ENCODE data around the gene PRPF40A. TPM values are rescaled to one million over a fixed set of nuclear protein-coding genes. Genes with fewer than 3 reads are reported as not detected.

PRPF40A gene
- total and polyA plus RNA-seq, 9 of the 15 experiments (the other 6 are each of a cell fraction or from before 2014, with no cell fraction given): 168 to 304 (median 264) TPM

DNA sequence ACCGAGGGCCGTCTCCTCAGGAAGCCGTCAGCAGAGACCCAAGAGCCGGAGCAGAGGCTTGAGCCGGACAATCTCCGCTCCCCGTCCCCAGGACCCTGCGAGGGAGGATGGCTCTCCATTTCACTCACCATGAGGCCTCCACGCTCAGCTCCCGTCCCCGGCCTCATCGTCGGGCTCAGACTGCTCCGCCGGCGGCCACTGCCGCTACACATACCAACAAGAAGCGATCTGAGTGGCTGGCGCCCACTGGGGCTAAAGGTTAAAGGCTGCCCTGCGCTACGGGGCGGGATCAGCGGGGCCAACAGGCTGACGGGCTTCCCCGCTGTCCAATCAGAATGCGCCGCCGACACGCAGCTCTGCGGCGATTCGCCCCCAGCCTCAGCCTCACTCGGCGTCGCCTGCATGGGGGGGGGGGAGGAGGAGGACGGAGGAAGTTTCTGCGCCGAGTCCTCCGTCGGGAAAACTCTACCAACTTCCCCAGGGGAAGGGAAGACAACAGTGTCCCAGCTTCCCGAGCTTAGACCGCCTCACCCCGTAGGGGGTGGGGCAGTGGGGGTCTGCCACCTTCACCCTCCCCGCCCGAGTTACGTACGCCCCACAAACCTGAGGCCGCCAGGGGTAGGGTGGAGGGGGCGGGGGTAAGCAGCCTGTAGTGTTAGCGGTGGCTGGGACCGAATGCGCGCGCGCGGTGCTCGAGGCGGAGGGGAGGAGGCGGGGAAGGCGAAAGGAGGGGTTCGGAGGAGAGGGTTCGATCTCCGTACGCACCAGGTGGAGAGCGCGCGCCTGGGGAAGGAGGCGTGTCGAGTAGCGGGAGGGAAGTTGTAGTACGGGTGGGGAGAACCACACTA lies at the start of gene PRPF40A (continued):
- TF ChIP-seq RCOR1 (IDR thresholded peaks at IDR 0.05; ENCODE audit: borderline replicate concordance in 1 of 2, low read depth in 2 of 2, low read length in 2 of 2) (0 out of 4 replicates have a peak, but pooled peaks of 1 of the 2 experiments have one; percentile 2), EP400 (IDR thresholded peaks at IDR 0.05) (peak; percentile 96), EP300 (IDR thresholded peaks at IDR 0.05; ENCODE audit: low read length) (no peak), RHOXF2B (CRISPR knock-in tag; conservative IDR thresholded peaks at IDR 0.05) (no peak), ZNF23 (CRISPR knock-in tag; IDR thresholded peaks at IDR 0.05) (no peak), MTA3 (IDR thresholded peaks at IDR 0.05; ENCODE audit: borderline replicate concordance) (peak; percentile 64; the same call in 1 of the 2 replicates), PTRF (tag; IDR thresholded peaks at IDR 0.05) (no peak), MEF2D (tag; conservative IDR thresholded peaks at IDR 0.05; ENCODE audit: low read depth) (no peak), ZNF766 (CRISPR knock-in tag; conservative IDR thresholded peaks at IDR 0.05) (no peak), MCM7 (IDR thresholded peaks at IDR 0.05) (no peak), U2AF2 (optimal IDR thresholded peaks at IDR 0.05; ENCODE audit: low read depth, low read length) (no peak), KAT2B (IDR thresholded peaks at IDR 0.05; ENCODE audit: low read depth, low read length) (no peak), CC2D1A (IDR thresholded peaks at IDR 0.05) (no peak), GTF2A2 (tag; IDR thresholded peaks at IDR 0.05) (no peak), SMAD1 (IDR thresholded peaks at IDR 0.05; ENCODE audit: low read depth, low read length, partially characterized antibody) (no peak), BRF1 (IDR thresholded peaks at IDR 0.05; ENCODE audit: borderline replicate concordance, extremely low read depth, insufficient read length) (no peak), ZNF212 (CRISPR knock-in tag; IDR thresholded peaks at IDR 0.05) (no peak)
- TF ChIP-seq, protein P1, sequence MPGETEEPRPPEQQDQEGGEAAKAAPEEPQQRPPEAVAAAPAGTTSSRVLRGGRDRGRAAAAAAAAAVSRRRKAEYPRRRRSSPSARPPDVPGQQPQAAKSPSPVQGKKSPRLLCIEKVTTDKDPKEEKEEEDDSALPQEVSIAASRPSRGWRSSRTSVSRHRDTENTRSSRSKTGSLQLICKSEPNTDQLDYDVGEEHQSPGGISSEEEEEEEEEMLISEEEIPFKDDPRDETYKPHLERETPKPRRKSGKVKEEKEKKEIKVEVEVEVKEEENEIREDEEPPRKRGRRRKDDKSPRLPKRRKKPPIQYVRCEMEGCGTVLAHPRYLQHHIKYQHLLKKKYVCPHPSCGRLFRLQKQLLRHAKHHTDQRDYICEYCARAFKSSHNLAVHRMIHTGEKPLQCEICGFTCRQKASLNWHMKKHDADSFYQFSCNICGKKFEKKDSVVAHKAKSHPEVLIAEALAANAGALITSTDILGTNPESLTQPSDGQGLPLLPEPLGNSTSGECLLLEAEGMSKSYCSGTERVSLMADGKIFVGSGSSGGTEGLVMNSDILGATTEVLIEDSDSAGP (CRISPR knock-in tag; IDR thresholded peaks at IDR 0.05): no peak
- TF ChIP-seq, protein P2, sequence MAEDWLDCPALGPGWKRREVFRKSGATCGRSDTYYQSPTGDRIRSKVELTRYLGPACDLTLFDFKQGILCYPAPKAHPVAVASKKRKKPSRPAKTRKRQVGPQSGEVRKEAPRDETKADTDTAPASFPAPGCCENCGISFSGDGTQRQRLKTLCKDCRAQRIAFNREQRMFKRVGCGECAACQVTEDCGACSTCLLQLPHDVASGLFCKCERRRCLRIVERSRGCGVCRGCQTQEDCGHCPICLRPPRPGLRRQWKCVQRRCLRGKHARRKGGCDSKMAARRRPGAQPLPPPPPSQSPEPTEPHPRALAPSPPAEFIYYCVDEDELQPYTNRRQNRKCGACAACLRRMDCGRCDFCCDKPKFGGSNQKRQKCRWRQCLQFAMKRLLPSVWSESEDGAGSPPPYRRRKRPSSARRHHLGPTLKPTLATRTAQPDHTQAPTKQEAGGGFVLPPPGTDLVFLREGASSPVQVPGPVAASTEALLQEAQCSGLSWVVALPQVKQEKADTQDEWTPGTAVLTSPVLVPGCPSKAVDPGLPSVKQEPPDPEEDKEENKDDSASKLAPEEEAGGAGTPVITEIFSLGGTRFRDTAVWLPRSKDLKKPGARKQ (CRISPR knock-in tag; IDR thresholded peaks at IDR 0.05): no peak
- TF ChIP-seq, protein P3, sequence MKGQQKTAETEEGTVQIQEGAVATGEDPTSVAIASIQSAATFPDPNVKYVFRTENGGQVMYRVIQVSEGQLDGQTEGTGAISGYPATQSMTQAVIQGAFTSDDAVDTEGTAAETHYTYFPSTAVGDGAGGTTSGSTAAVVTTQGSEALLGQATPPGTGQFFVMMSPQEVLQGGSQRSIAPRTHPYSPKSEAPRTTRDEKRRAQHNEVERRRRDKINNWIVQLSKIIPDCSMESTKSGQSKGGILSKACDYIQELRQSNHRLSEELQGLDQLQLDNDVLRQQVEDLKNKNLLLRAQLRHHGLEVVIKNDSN (CRISPR knock-in tag; IDR thresholded peaks at IDR 0.05): 0 out of 2 replicates have a peak, but pooled peaks have one; percentile 26
- TF ChIP-seq, protein P4, sequence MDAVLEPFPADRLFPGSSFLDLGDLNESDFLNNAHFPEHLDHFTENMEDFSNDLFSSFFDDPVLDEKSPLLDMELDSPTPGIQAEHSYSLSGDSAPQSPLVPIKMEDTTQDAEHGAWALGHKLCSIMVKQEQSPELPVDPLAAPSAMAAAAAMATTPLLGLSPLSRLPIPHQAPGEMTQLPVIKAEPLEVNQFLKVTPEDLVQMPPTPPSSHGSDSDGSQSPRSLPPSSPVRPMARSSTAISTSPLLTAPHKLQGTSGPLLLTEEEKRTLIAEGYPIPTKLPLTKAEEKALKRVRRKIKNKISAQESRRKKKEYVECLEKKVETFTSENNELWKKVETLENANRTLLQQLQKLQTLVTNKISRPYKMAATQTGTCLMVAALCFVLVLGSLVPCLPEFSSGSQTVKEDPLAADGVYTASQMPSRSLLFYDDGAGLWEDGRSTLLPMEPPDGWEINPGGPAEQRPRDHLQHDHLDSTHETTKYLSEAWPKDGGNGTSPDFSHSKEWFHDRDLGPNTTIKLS (IDR thresholded peaks at IDR 0.05; ENCODE audit: borderline replicate concordance, low read depth): peak; percentile 86; the same call in 1 of the 2 replicates
